OCI-LY1 (cell line): ENCODE data around the gene S100A4.

Experiments used
- EZH2 ChIP-seq: fragments of 200-600 bp; sonication (generic), shearing (Covaris generic); IDR thresholded peaks from 2 replicates; pipeline ENCODE4 v1.8.0; 2017; ENCODE audit warnings: borderline replicate concordance, mixed run types, mild to moderate bottlenecking, antibody characterized with exemption, low read length, moderate library complexity, mixed read lengths
- TF ChIP-seq, protein P1 (sequence below): fragments of 200-600 bp; sonication (generic), shearing (Covaris generic); IDR thresholded peaks from 2 replicates; pipeline ENCODE4 v1.5.1; 2017; ENCODE audit warnings: mild to moderate bottlenecking, antibody characterized with exemption, low read length, moderate library complexity, mixed read lengths

GRCh38 chr1:153583976-153584375 lies 38.4 kb upstream of the S100A4 start:
- TF ChIP-seq, protein P1, sequence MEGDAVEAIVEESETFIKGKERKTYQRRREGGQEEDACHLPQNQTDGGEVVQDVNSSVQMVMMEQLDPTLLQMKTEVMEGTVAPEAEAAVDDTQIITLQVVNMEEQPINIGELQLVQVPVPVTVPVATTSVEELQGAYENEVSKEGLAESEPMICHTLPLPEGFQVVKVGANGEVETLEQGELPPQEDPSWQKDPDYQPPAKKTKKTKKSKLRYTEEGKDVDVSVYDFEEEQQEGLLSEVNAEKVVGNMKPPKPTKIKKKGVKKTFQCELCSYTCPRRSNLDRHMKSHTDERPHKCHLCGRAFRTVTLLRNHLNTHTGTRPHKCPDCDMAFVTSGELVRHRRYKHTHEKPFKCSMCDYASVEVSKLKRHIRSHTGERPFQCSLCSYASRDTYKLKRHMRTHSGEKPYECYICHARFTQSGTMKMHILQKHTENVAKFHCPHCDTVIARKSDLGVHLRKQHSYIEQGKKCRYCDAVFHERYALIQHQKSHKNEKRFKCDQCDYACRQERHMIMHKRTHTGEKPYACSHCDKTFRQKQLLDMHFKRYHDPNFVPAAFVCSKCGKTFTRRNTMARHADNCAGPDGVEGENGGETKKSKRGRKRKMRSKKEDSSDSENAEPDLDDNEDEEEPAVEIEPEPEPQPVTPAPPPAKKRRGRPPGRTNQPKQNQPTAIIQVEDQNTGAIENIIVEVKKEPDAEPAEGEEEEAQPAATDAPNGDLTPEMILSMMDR = no peak
- no peak for TF ChIP-seq EZH2
